ENCODE data around the gene WFS1. TPM values are rescaled to one million over a fixed set of nuclear protein-coding genes. Genes with fewer than 3 reads are reported as not detected.

Gene WFS1
- total and polyA plus RNA-seq, 8 donors = 10.2 to 28.7 (median 14.6) TPM

GRCh38 chr4:6272863-6273660, 3.4 kb downstream of the WFS1 start:
- Histone ChIP-seq H3K4me3 (no peak overlapping the region), H3K36me3 (peaks cover 0 to 3% (median 0%) of the 10 kb centered on the region in 3 donors), H3K27me3 (no peaks in the 10 kb centered on the region), H3K27ac (peak overlapping the region in 1 of 4 donors; percentile 8), H3K9me3 (no peaks in the 10 kb centered on the region), H3K4me1 (peaks cover 9 to 16% (median 10%) of the 10 kb centered on the region in 3 donors)
- TF ChIP-seq, protein P1, sequence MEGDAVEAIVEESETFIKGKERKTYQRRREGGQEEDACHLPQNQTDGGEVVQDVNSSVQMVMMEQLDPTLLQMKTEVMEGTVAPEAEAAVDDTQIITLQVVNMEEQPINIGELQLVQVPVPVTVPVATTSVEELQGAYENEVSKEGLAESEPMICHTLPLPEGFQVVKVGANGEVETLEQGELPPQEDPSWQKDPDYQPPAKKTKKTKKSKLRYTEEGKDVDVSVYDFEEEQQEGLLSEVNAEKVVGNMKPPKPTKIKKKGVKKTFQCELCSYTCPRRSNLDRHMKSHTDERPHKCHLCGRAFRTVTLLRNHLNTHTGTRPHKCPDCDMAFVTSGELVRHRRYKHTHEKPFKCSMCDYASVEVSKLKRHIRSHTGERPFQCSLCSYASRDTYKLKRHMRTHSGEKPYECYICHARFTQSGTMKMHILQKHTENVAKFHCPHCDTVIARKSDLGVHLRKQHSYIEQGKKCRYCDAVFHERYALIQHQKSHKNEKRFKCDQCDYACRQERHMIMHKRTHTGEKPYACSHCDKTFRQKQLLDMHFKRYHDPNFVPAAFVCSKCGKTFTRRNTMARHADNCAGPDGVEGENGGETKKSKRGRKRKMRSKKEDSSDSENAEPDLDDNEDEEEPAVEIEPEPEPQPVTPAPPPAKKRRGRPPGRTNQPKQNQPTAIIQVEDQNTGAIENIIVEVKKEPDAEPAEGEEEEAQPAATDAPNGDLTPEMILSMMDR (IDR thresholded peaks at IDR 0.05) = no peak
- DNase-seq = peak in 1 of 6 donors; percentile 44
- ATAC-seq = no peak
- no peak for FAIRE-seq
- 67% methylated on average over 15 of the region's 15 CpGs for WGBS, 2 donors
- intact Hi-C loops (cut with DNase I) = no loop called here

DNA sequence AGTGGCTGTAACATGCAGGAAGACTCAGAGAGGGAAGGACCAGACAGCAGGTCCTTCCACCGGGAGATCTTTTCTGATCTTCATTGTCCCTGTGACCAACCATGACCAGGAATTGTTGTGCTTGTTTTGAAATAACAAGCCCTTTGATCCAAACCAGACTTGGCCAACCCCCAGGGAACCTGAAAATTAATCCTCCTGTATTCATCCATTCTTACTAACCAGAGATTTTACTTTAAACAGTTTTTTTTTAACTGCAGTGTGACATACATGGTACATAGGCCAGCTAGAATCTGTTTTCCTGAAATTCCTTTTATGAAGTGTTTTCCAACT, 4.0 kb downstream of the WFS1 start:
- no peak overlapping the region for H3K4me3 ChIP-seq
- H3K9me3 ChIP-seq = no peaks in the 10 kb centered on the region
- WGBS, 2 donors = 58 to 59% methylated on average over 1 of the region's 1 CpG
- H3K27me3 ChIP-seq = no peaks in the 10 kb centered on the region
- peak overlapping the region in 1 of 4 donors; percentile 8 for H3K27ac ChIP-seq
- TF ChIP-seq, protein P1 (IDR thresholded peaks at IDR 0.05) = no peak
- no peak for ATAC-seq
- intact Hi-C loops (cut with DNase I) = no loop called here
- no peak for FAIRE-seq
- H3K4me1 ChIP-seq = peaks cover 14 to 21% (median 15%) of the 10 kb centered on the region in 3 donors
- H3K36me3 ChIP-seq = peaks cover 0 to 3% (median 0%) of the 10 kb centered on the region in 3 donors
- DNase-seq = no peak

- DNase-seq (peak in 1 of 6 donors; percentile 13), FAIRE-seq (no peak), ATAC-seq (no peak)
- WGBS, 2 donors = 83 to 87% methylated on average over 10 of the region's 10 CpGs
- H3K36me3 ChIP-seq = peaks cover 0 to 11% (median 0%) of the 10 kb centered on the region in 3 donors
- no peak overlapping the region for H3K27ac ChIP-seq
- H3K4me3 ChIP-seq = no peak overlapping the region
- H3K27me3 ChIP-seq = no peaks in the 10 kb centered on the region
- TF ChIP-seq, protein P1 (IDR thresholded peaks at IDR 0.05) = no peak
- intact Hi-C loops (cut with DNase I) = no loop called here
- H3K9me3 ChIP-seq = no peaks in the 10 kb centered on the region
- H3K4me1 ChIP-seq = peaks cover 11 to 19% (median 16%) of the 10 kb centered on the region in 3 donors
Observed at GRCh38 chr4:6275351-6275750, 5.7 kb downstream of the WFS1 start.

DNA sequence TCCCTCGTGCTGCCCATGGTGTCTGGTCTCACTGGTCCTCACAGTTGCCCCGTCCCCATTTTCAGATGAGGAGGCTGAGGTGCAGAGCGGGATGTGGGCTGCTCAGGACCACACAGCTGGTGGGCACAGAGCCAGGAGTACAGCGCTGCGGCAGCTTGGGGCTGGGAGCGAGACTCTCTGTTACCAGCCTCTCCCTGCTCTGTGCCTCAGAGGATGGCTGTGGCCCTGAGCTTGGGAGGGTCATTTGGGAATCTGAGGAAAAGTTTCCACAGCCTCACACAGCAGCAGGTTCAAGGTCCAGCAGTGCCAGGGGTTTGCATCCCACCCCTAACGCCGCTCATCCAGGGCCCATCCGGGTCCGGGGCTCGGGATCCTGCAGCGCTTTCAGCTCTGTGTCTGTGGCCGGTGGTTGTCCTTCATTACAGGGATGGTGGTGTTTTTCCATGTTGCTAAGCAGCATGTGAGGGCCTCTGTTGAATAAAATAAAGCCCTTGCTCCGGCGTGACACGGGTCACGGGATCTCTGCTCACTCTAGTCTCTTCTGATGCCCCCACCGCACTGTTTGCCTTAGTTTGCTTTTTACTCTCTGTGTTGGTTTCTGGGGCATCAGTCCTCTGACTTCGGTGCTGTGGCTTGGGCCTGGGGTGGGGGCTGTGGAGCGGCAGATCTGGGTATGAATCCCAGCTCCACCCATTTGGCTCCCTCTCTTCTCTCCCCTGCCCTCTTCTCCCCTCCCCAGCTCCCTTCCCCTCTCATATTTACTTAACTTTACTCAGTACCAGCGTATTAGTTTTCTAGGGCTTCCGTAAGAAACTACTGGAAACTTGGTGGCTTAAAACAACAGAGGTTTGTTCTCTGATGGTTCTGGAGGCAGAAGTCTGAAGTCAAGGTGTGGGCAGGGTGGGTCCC, 6.5 kb downstream of the WFS1 start:
- H3K27ac ChIP-seq = no peak overlapping the region

More for the DNA sequence above, 6.5 kb downstream of the WFS1 start:
- Histone ChIP-seq H3K4me3 (no peak overlapping the region), H3K27me3 (no peaks in the 10 kb centered on the region), H3K9me3 (no peaks in the 10 kb centered on the region), H3K36me3 (peaks cover 0 to 11% (median 0%) of the 10 kb centered on the region in 3 donors), H3K4me1 (peaks cover 4 to 19% (median 16%) of the 10 kb centered on the region in 3 donors)
- FAIRE-seq (no peak), DNase-seq (peak in 1 of 6 donors; percentile 65), ATAC-seq (peak in 2 of 4 donors; percentile 50 to 52)
- 78 to 83% methylated on average over 22 of the region's 22 CpGs for WGBS, 2 donors
- intact Hi-C loops (cut with DNase I) = no loop called here
- TF ChIP-seq, protein P1 (IDR thresholded peaks at IDR 0.05) = no peak

Data from pancreas (tissue), 10 donors.